ENCODE data around the gene RPS19BP1.

Gene RPS19BP1

GRCh38 chr22:39488563-39489083 is 43.9 kb downstream of the RPS19BP1 start:
- DNase-seq, result no peak

DNA sequence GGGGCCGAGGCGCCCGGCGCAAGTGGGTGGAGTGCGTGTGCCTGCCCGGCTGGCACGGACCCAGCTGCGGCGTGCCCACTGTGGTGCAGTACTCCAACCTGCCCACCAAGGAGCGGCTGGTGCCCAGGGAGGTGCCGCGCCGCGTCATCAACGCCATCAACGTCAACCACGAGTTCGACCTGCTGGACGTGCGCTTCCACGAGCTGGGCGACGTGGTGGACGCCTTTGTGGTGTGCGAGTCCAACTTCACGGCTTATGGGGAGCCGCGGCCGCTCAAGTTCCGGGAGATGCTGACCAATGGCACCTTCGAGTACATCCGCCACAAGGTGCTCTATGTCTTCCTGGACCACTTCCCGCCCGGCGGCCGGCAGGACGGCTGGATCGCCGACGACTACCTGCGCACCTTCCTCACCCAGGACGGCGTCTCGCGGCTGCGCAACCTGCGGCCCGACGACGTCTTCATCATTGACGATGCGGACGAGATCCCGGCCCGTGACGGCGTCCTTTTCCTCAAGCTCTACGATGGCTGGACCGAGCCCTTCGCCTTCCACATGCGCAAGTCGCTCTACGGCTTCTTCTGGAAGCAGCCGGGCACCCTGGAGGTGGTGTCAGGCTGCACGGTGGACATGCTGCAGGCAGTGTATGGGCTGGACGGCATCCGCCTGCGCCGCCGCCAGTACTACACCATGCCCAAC is 44.6 kb downstream of the RPS19BP1 start:
- DNase-seq, result no peak

- DNase-seq, result no peak
Observed at GRCh38 chr22:39486951-39487825, 45.4 kb downstream of the RPS19BP1 start.

GRCh38 chr22:39482768-39483167 is 49.8 kb downstream of the RPS19BP1 start:
- no peak for DNase-seq

- DNase-seq, result no peak
Observed at GRCh38 chr22:39481595-39481994, 51.0 kb downstream of the RPS19BP1 start.

- DNase-seq, result no peak
Observed at GRCh38 chr22:39481054-39481453, 51.5 kb downstream of the RPS19BP1 start.

DNA sequence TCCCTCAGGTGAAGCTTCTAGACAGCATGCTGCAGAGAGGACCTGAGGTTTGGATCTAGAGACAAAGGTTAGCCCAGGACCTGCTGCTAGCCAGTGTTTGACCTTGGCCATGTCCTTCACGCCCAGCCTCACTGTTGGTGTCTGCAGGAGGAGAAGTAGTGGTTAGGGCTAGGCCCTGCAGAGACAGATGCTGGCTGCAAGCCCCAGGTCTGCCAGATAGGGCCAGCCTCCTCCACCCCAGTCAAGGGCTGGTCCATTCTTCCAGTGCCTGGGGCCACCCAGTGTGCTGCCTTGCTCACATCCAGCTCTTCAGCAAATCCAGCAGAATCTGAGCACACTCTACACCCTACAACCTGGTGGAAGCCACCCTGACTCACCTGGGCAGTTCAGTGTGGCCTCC is 52.0 kb downstream of the RPS19BP1 start:
- DNase-seq, result no peak

GRCh38 chr22:39479254-39479653 is 53.3 kb downstream of the RPS19BP1 start:
- no peak for DNase-seq
